Mucosa of gallbladder (tissue), 1 donor: ENCODE measurements around the gene QSOX2. TPM values are rescaled to one million over a fixed set of nuclear protein-coding genes. Genes with fewer than 3 reads are reported as not detected.

Source experiments
- DNase-seq: peaks from one replicate; pipeline ENCODE4 v3.0.0-alpha.2; 2020; ENCODE audit warnings: low spot score
- total RNA-seq: library from RNA; stranded (reverse); gene quantifications from one replicate; pipeline ENCODE4 v1.2.1, GENCODE V29; 2021
- donor health status: DM: no; HTN: no; CAD: no.

The QSOX2 gene
- total RNA-seq, 1 donor from 2014 or later: 8.4 TPM

GRCh38 chr9:136191099-136191959 lies 54.3 kb downstream of the QSOX2 start:
- DNase-seq: no peak

- DNase-seq: no peak
Observed at GRCh38 chr9:136190656-136191055, 55.0 kb downstream of the QSOX2 start.

GRCh38 chr9:136190237-136190601 lies 55.4 kb downstream of the QSOX2 start:
- no peak for DNase-seq

- DNase-seq: no peak
Observed at GRCh38 chr9:136189394-136190236, 56.0 kb downstream of the QSOX2 start.

- DNase-seq: no peak
Observed at GRCh38 chr9:136187683-136188586, 57.7 kb downstream of the QSOX2 start.

- no peak for DNase-seq
Observed at GRCh38 chr9:136187197-136187596, 58.4 kb downstream of the QSOX2 start.

GRCh38 chr9:136186386-136186785 lies 59.2 kb downstream of the QSOX2 start:
- no peak for DNase-seq

GRCh38 chr9:136185596-136186366 lies 59.8 kb downstream of the QSOX2 start:
- DNase-seq: no peak

- no peak for DNase-seq
Observed at GRCh38 chr9:136185066-136185465, 60.5 kb downstream of the QSOX2 start.

- no peak for DNase-seq
Observed at GRCh38 chr9:136182850-136183422, 62.7 kb downstream of the QSOX2 start.

GRCh38 chr9:136182420-136182787 lies 63.2 kb downstream of the QSOX2 start:
- no peak for DNase-seq

GRCh38 chr9:136181784-136182419 lies 63.7 kb downstream of the QSOX2 start:
- DNase-seq: no peak

GRCh38 chr9:136180586-136180985 lies 65.0 kb downstream of the QSOX2 start:
- DNase-seq: no peak

- DNase-seq: no peak
Observed at GRCh38 chr9:136179761-136180160, 65.9 kb downstream of the QSOX2 start.

GRCh38 chr9:136179101-136179616 lies 66.5 kb downstream of the QSOX2 start:
- DNase-seq: no peak

GRCh38 chr9:136178773-136179075 lies 66.9 kb downstream of the QSOX2 start:
- DNase-seq: no peak

GRCh38 chr9:136178061-136178772 lies 67.4 kb downstream of the QSOX2 start:
- DNase-seq: no peak

GRCh38 chr9:136177224-136177623 lies 68.4 kb downstream of the QSOX2 start:
- DNase-seq: no peak

- no peak for DNase-seq
Observed at GRCh38 chr9:136175616-136176197, 69.9 kb downstream of the QSOX2 start.
